ENCODE results near the gene CCDC170.

The CCDC170 gene

GRCh38 chr6:151641028-151641427, 147.2 kb downstream of the CCDC170 start:
- TF ChIP-seq POLR2AphosphoS5 (IDR thresholded peaks at IDR 0.05; ENCODE audit: low read depth) = no peak
- TF ChIP-seq, protein P1, sequence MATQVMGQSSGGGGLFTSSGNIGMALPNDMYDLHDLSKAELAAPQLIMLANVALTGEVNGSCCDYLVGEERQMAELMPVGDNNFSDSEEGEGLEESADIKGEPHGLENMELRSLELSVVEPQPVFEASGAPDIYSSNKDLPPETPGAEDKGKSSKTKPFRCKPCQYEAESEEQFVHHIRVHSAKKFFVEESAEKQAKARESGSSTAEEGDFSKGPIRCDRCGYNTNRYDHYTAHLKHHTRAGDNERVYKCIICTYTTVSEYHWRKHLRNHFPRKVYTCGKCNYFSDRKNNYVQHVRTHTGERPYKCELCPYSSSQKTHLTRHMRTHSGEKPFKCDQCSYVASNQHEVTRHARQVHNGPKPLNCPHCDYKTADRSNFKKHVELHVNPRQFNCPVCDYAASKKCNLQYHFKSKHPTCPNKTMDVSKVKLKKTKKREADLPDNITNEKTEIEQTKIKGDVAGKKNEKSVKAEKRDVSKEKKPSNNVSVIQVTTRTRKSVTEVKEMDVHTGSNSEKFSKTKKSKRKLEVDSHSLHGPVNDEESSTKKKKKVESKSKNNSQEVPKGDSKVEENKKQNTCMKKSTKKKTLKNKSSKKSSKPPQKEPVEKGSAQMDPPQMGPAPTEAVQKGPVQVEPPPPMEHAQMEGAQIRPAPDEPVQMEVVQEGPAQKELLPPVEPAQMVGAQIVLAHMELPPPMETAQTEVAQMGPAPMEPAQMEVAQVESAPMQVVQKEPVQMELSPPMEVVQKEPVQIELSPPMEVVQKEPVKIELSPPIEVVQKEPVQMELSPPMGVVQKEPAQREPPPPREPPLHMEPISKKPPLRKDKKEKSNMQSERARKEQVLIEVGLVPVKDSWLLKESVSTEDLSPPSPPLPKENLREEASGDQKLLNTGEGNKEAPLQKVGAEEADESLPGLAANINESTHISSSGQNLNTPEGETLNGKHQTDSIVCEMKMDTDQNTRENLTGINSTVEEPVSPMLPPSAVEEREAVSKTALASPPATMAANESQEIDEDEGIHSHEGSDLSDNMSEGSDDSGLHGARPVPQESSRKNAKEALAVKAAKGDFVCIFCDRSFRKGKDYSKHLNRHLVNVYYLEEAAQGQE (IDR thresholded peaks at IDR 0.05; ENCODE audit: insufficient replicate concordance, low read depth) = no peak
- Histone ChIP-seq H3K27ac (replicated peaks) (no peak overlapping the region), H3K27me3 (ENCODE audit: insufficient read depth, poor library complexity, severe bottlenecking) (no peaks in the 10 kb centered on the region), H3K4me3 (replicated peaks; ENCODE audit: insufficient read depth, low read length) (no peak overlapping the region)
- no peak for DNase-seq (ENCODE audit: low read depth in 1 of 2, low spot score in 1 of 2)

DNA sequence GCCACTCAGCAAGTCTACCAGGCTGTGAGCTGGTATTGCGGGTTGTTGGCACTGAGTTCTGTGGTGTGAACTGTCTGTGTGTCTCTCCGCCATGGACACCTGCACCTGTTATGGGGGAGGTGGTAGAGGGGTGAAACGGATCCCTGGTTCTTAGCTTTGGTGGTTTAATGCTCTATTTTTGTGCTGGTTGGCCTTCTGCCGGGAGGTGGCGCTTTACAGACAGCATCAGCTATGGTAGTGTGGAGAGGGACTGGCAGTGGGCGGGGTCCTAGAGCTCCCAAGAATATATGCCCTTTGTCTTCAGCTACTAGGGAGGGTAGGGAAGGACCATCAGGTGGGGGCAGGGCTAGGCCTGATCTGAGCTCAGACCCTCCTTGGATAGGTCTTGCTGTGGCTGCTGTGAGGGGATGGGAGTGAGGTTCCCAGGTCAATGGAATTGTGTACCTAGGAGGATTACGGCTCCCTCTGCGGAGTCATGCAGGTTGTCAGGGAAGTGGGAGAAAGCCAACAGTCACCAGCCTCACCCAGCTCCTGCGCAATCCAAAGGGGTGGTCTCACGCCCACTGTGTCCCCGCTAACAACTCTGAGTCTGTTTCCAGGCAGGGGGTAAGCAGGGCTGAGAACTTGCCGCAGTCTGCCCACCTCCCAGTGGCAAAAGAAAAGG, 154.3 kb downstream of the CCDC170 start:
- TF ChIP-seq GABPA (IDR thresholded peaks at IDR 0.05; ENCODE audit: low read depth) = no peak
- TF ChIP-seq, protein P1 (IDR thresholded peaks at IDR 0.05; ENCODE audit: insufficient replicate concordance, low read depth) = no peak
- TF ChIP-seq SPI1 (IDR thresholded peaks at IDR 0.05; ENCODE audit: borderline replicate concordance, low read depth) = no peak
- no peak for TF ChIP-seq POLR2AphosphoS5 (IDR thresholded peaks at IDR 0.05; ENCODE audit: low read depth)
- TF ChIP-seq CTCF (IDR thresholded peaks at IDR 0.05; ENCODE audit: insufficient read depth, low read length) = no peak
- no peak overlapping the region for H3K4me3 ChIP-seq (replicated peaks; ENCODE audit: insufficient read depth, low read length)
- H3K27ac ChIP-seq (replicated peaks) = no peak overlapping the region
- DNase-seq (ENCODE audit: low read depth in 1 of 2, low spot score in 1 of 2) = no peak
- H3K27me3 ChIP-seq (ENCODE audit: insufficient read depth, poor library complexity, severe bottlenecking) = no peaks in the 10 kb centered on the region

- TF ChIP-seq POLR2AphosphoS5 (IDR thresholded peaks at IDR 0.05; ENCODE audit: low read depth) = no peak
- no peak for TF ChIP-seq CTCF (IDR thresholded peaks at IDR 0.05; ENCODE audit: insufficient read depth, low read length)
- TF ChIP-seq GABPA (IDR thresholded peaks at IDR 0.05; ENCODE audit: low read depth) = no peak
- TF ChIP-seq, protein P1 (IDR thresholded peaks at IDR 0.05; ENCODE audit: insufficient replicate concordance, low read depth) = no peak
- no peak for TF ChIP-seq SPI1 (IDR thresholded peaks at IDR 0.05; ENCODE audit: borderline replicate concordance, low read depth)
- no peak overlapping the region for H3K27ac ChIP-seq (replicated peaks)
- no peaks in the 10 kb centered on the region for H3K27me3 ChIP-seq (ENCODE audit: insufficient read depth, poor library complexity, severe bottlenecking)
- no peak overlapping the region for H3K4me3 ChIP-seq (replicated peaks; ENCODE audit: insufficient read depth, low read length)
- no peak for DNase-seq (ENCODE audit: low read depth in 1 of 2, low spot score in 1 of 2)
Observed at GRCh38 chr6:151649835-151650234, 156.0 kb downstream of the CCDC170 start.

All from HL-60 (cell line).